HG03103 (cell line): Measurements from ENCODE around the gene HDX.
"Not testable (repeated sequence)": the region's sequence is repeated elsewhere in the genome, so short reads cannot be mapped to it uniquely, and the experiment has no call there.

Source experiments
- ATAC-seq: cut with Tn5 transposase; IDR thresholded peaks from one replicate; pipeline ENCODE4 v1.9.1; 2021; ENCODE audit warnings: low read depth; ENCODE audit not compliant: unreplicated experiment

Gene HDX

DNA sequence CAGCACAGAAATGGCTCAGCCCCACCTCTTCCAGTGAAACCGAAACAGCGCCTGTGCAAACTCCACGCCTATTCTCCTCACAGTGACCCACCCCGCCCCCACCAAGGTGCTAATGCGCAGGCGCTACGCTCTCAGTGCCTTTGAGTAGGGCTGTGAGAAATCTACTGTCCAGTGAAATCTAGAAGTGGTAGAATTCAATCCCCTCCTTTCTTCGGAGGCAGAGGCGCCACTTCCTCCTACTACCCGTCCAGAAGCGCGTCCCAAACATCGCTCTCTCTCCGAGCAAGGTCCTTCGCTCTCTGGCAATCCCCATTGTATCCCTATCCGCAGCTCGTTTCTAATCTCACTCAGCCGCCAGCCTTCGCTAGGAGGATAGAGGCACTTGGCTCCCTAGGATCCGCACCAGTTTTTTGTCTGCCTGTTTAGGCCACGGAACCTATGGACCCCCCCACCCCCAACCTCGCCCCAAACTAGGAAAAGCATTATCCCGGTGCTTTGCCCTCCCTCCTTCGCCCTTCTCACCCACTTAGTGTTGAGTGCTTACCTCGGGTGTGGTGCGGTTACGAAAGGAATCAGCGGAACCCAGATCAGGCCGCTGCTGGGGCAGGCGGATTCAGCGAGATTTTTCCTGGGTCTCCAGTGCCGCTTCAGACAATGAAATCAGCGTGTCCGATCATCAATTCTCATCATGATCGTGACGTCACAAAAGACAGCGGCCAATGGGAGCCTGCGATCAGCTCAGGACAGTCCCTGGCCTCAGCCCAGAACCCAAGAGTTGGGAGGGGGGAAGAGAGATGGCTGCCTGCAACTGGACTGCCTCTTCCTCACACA lies at the start of gene HDX:
TSS of gene HDX (minus strand) at position 656 of the 831 bp plus-strand sequence. CDS start 27,056 bp downstream, outside the sequence.
- peak; percentile 89 for ATAC-seq

DNA sequence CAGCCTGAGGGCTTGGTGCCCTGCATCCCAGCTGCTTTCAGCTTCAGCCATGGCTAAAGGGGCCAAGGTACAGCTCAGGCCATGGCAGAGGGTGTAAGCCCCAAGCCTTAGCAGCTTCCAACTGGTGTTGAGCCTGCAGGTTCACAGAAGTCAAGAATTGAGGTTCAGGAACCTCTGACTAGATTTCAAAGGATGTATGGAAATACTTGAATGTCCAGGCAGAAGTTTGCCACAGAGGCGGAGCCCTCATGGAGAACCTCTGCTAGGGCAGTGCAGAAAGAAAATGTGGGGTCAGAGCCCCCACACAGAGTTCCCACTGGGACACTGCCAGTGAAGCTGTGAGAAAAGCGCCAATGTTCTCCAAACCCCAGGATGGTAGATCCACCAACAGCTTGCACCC lies 39.1 kb upstream of the HDX start:
- not testable (repeated sequence) for ATAC-seq

- ATAC-seq = not testable (repeated sequence)
These were observed 35.4 kb upstream of the HDX start for GRCh38 chrX:84537627-84538026.

DNA sequence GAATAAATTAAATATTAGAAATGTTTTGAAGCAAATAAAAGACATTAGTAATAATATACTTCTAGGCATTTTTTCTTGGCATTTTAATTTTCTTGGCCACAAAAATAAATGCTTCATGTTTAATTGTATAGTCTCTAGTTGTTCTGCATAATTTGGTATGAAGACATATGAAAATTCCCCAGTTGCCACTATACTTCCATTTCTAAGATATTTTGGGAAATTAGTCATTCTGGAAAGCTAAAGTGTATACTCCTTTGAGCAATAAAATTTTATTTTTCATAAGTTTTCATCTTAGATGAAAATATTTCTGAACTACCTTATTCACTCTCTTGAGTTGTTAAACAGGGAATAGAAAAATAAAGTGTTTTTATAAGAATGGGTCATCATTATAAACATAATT lies 13.8 kb downstream of the HDX start:
- no peak for ATAC-seq

DNA sequence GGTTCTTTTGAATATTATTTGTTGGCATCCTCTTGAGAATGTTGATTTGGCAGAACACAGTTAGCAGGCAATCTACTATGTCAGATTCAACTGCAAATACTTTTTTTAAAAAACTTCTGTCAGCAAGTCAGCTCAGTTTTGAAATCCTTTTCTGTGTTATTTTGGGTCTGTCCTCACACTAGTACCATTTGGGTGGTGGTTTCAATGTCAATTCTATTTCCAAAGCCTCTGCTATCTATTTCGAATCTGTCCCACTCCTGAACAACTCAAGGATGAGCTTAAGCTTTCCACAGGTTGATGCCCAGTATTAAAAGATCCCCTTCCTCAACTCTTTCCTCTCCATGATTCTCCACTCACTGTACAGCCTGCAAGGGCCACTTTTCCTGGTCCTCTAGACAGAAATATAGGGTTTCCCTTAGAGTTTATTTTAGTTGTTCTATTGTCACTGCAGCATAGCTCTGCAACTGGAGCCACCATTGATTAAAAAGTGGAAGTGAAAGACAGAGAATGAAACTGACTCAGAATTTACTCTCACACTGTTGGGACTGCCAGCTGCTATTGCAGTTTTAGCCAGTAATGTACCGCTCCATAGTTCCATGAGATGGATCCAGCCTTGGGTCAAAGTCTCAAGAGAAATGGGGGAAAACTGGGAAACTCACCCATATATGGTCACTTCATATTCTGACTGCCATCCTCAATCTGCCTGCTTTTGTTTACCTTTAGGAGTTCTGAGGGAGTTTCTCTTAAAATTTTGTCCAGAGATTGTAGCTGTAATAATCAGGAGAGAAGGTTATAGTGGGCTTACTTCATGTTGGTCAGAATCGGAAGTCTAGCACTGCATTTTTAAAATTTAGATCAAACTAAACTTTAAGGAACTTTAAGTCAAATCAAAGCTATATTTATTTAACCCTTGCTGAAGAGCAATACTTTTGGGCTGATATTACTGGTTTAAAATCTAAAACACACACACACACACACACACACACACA lies 14.6 kb downstream of the HDX start:
- ATAC-seq = peak; percentile 98

GRCh38 chrX:84479086-84479485 lies 23.2 kb downstream of the HDX start:
- ATAC-seq = no peak

GRCh38 chrX:84477114-84477513 lies 25.1 kb downstream of the HDX start:
- ATAC-seq = no peak

DNA sequence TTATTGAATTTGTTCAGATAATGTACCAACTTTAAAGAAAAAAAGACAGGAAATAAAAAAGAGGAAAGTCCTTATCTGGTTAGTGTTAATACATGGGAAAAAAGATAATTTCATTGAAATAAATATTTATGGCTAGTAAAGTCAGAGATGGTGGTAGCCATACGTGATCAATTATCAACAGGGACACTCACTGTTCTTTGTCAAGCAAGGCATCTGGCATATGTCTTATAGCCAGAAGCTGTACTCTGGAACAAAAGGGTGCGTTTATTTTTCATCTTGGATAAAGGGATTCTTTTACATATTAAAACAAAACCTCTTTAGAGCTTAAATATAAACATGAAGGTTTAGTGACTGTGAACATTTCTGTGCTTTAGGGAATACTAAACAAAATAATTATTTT lies 26.7 kb downstream of the HDX start:
- ATAC-seq = no peak

DNA sequence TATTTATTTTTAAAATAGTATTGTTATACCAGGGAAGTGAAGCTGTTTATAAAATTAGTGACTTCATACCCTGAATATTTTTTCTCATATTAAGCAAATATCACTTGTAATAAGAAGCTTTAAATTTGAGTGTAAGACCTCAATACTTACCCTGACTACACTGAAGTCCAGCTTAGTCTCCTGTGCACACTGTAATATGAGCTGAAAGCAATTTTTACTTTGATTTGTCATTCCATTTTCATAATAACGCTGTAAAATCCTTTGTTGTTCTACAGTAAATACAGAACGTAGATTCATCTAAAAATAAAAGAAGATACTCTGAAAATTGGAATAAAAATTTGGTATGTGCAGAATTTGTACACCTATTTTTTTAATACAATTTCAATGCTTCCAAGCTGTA lies 27.2 kb downstream of the HDX start:
- ATAC-seq = no peak

GRCh38 chrX:84469226-84469625 lies 33.0 kb downstream of the HDX start:
- ATAC-seq = no peak

DNA sequence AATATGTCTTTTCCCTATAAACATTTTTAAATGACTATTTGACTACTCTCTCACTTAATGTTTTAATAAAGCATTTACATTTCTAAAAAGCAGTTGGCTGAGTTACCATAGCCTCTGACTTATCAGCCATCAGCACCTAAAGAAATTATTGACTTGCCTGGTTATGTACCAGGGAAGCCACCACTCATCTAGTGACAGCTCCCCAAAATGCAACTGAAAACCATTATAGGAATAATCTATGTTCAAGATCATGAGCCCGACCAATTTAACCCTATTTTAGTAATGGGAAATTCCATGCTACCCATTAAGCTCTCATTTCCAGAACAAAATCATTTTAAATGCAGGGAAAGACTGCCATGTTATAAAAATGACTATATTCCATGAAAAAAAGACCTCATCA lies 34.4 kb downstream of the HDX start:
- ATAC-seq = no peak

- no peak for ATAC-seq
These were observed 48.7 kb downstream of the HDX start for GRCh38 chrX:84453351-84454246.

DNA sequence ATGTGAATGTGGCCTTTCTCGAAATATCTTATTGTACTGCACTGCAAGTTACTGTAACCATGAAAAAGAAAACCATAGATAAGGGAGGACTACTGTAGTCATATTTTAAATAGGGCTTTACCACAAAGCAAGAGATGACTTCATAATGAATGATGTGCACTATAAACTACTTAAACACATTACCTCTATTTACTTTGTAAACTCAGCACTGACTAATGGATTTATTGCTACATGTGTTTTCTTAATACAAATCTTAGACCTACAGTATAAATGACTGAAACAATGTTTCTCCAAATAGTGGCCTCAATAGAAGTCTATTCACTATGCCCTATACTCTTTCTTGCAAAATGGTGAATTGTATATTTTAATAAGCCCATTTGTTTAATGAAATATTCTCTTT lies 61.1 kb downstream of the HDX start:
- no peak for ATAC-seq

GRCh38 chrX:84415140-84415539 lies 87.1 kb downstream of the HDX start:
- ATAC-seq = no peak

- ATAC-seq = peak; percentile 63
These were observed 138.6 kb downstream of the HDX start for GRCh38 chrX:84363663-84364062.

GRCh38 chrX:84363051-84363450 lies 139.2 kb downstream of the HDX start:
- ATAC-seq = no peak

- ATAC-seq = no peak
These were observed 139.9 kb downstream of the HDX start for GRCh38 chrX:84362184-84362838.

GRCh38 chrX:84358271-84358670 lies 144.0 kb downstream of the HDX start:
- no peak for ATAC-seq

DNA sequence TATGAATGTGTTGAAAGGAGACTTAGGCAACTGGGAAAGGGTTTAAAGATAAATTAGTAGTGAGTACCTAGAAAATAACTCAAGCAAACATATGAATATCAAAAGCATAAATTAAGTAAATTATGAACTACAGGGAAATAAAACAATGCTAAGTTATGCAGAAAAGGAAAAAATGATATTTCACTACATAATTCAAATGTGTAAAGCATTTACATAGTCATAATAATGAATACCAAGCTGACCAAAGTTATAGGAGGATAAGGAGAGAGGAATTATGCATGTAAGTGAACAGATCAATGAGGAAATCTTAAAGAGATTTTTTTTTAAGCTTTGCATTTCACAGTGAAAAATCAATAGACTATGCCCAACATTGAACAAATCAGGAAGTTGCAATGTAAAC lies 145.0 kb downstream of the HDX start:
- no peak for ATAC-seq

DNA sequence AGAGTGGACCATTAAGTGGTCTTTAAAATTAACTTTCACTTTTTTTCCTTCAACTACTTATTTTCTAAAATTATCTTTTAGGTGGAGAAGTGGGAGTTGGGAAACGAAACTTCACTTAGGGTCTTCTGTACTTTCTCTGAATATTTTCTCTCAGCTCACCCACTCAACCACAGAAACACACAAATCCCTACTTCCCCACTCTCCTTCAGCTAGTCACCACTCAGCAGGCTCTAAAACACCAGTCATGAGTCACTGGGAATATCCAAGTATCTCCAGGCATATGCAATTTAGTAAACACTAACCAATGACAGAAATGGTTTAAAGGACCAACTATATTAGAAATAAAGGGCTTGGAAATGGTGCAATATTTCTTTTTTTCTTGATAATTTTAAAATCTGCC lies 161.3 kb downstream of the HDX start:
- ATAC-seq = no peak
